Nephron (organoid): ENCODE data around the gene PHOSPHO2.

ENCODE experiments used
- H3K27ac Mint-ChIP-seq, 3 experiments: 2 replicates each; pipeline ENCODE4 v1.8.0; 2020; ENCODE audit warnings: mixed read lengths in 3 of 3, mild to moderate bottlenecking in 2 of 3, moderate library complexity in 1 of 3
- H3K27me3 Mint-ChIP-seq: 2 replicates; pipeline ENCODE4 v1.8.0; 2021; ENCODE audit warnings: low read depth, mild to moderate bottlenecking, moderate library complexity, mixed read lengths
- H3K36me3 Mint-ChIP-seq: 2 replicates; pipeline ENCODE4 v1.8.0; 2020; ENCODE audit warnings: low read depth, mixed read lengths
- H3K4me1 Mint-ChIP-seq: 2 replicates; pipeline ENCODE4 v1.8.0; 2020; ENCODE audit warnings: mixed read lengths
- H3K4me3 Mint-ChIP-seq, 3 experiments: 2 replicates each; pipeline ENCODE4 v1.8.0; 2020; ENCODE audit warnings: mild to moderate bottlenecking in 3 of 3, mixed read lengths in 3 of 3, moderate library complexity in 2 of 3
- H3K9me3 Mint-ChIP-seq: 2 replicates; pipeline ENCODE4 v1.8.0; 2020; ENCODE audit warnings: mixed read lengths
- TF ChIP-seq, protein P1 (sequence below), 3 experiments: fragments of 200-600 bp; sonication (generic); IDR thresholded peaks; one replicate each; pipeline ENCODE4 v1.5.0; 2021; ENCODE audit warnings: antibody characterized with exemption in 3 of 3; ENCODE audit not compliant: unreplicated experiment in 3 of 3

PHOSPHO2 gene

GRCh38 chr2:169716238-169716886 is 22.1 kb downstream of the PHOSPHO2 start:
- TF ChIP-seq, protein P1, sequence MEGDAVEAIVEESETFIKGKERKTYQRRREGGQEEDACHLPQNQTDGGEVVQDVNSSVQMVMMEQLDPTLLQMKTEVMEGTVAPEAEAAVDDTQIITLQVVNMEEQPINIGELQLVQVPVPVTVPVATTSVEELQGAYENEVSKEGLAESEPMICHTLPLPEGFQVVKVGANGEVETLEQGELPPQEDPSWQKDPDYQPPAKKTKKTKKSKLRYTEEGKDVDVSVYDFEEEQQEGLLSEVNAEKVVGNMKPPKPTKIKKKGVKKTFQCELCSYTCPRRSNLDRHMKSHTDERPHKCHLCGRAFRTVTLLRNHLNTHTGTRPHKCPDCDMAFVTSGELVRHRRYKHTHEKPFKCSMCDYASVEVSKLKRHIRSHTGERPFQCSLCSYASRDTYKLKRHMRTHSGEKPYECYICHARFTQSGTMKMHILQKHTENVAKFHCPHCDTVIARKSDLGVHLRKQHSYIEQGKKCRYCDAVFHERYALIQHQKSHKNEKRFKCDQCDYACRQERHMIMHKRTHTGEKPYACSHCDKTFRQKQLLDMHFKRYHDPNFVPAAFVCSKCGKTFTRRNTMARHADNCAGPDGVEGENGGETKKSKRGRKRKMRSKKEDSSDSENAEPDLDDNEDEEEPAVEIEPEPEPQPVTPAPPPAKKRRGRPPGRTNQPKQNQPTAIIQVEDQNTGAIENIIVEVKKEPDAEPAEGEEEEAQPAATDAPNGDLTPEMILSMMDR (IDR thresholded peaks at IDR 0.05; ENCODE audit: unreplicated experiment in 3 of 3): no peak
- H3K27ac Mint-ChIP-seq: peak overlapping the region in 1 of 3 experiments; percentile 36

DNA sequence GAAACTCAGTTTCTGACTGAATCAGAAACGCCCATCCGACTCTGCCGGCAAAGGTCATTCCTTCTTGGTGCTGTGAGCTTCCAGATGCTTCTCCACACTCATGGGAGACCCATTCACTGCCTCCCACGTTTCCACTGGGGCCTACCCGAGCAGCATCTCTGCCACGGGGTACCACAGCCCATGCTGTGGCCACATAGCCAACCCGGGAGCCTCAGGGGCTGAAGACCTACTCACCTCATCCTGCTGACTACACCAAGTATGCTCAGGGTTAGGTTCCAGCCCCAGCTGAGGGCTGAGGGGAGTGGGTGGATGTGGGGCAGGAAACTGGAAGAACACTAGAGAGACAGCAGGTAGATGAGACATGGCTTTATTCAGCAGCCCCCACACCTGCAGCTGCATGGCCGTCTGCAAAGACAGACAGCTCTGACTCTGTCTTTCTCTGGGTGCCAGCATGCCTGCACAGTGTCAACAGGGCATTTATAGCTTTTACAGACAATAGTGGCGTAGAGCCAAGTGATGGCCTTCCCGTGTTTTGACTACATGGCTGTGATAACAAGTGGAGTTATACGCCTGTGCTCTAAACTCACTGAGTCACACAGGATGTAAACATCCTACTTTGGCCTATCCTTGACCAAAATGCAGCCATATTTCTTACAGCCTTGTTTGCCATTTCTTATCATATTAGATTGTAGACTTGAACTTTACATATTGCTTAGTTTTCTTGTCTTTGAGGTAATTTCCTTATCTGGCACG is 22.8 kb downstream of the PHOSPHO2 start:
- H3K27me3 Mint-ChIP-seq: no peaks in the 10 kb centered on the region
- peak overlapping the region in 1 of 3 experiments; percentile 36 for H3K27ac Mint-ChIP-seq
- TF ChIP-seq, protein P1 (IDR thresholded peaks at IDR 0.05; ENCODE audit: unreplicated experiment in 3 of 3): no peak
- H3K36me3 Mint-ChIP-seq: peaks cover 1% of the 10 kb centered on the region
- no peaks in the 10 kb centered on the region for H3K9me3 Mint-ChIP-seq
- H3K4me1 Mint-ChIP-seq: peaks cover 29% of the 10 kb centered on the region
- H3K4me3 Mint-ChIP-seq: no peak overlapping the region

More at GRCh38 chr2:169716238-169716886, 22.1 kb downstream of the PHOSPHO2 start:
- Mint-ChIP-seq H3K4me1 (peaks cover 29% of the 10 kb centered on the region), H3K9me3 (peaks cover 5% of the 10 kb centered on the region), H3K36me3 (peaks cover 9% of the 10 kb centered on the region), H3K4me3 (no peak overlapping the region), H3K27me3 (no peaks in the 10 kb centered on the region)

- no peaks in the 10 kb centered on the region for H3K9me3 Mint-ChIP-seq
- no peaks in the 10 kb centered on the region for H3K36me3 Mint-ChIP-seq
- peaks cover 29% of the 10 kb centered on the region for H3K4me1 Mint-ChIP-seq
- H3K27me3 Mint-ChIP-seq: no peaks in the 10 kb centered on the region
- no peak overlapping the region for H3K4me3 Mint-ChIP-seq
- no peak overlapping the region for H3K27ac Mint-ChIP-seq
- TF ChIP-seq, protein P1 (IDR thresholded peaks at IDR 0.05; ENCODE audit: unreplicated experiment in 3 of 3): no peak
Observed at GRCh38 chr2:169717691-169718063, 23.4 kb downstream of the PHOSPHO2 start.

- Mint-ChIP-seq H3K4me3 (no peak overlapping the region), H3K27me3 (no peaks in the 10 kb centered on the region), H3K27ac (no peak overlapping the region), H3K9me3 (no peaks in the 10 kb centered on the region), H3K36me3 (no peaks in the 10 kb centered on the region), H3K4me1 (peaks cover 29% of the 10 kb centered on the region)
- TF ChIP-seq, protein P1 (IDR thresholded peaks at IDR 0.05; ENCODE audit: unreplicated experiment in 3 of 3): no peak
Observed at GRCh38 chr2:169718930-169719504, 24.7 kb downstream of the PHOSPHO2 start.

GRCh38 chr2:169721016-169721415 is 26.7 kb downstream of the PHOSPHO2 start:
- H3K4me3 Mint-ChIP-seq: no peak overlapping the region
- H3K27me3 Mint-ChIP-seq: no peaks in the 10 kb centered on the region
- TF ChIP-seq, protein P1 (IDR thresholded peaks at IDR 0.05; ENCODE audit: unreplicated experiment in 3 of 3): no peak
- no peaks in the 10 kb centered on the region for H3K9me3 Mint-ChIP-seq
- peaks cover 16% of the 10 kb centered on the region for H3K4me1 Mint-ChIP-seq
- no peaks in the 10 kb centered on the region for H3K36me3 Mint-ChIP-seq
- no peak overlapping the region for H3K27ac Mint-ChIP-seq
